ENCODE data around the gene SHROOM3.
A peak's percentile ranks its signal among the peaks of the same experiment; 100 is the strongest.

The SHROOM3 gene

GRCh38 chr4:76663824-76664223, 228.8 kb downstream of the SHROOM3 start:
- DNase-seq (ENCODE audit: low read depth): no peak

DNA sequence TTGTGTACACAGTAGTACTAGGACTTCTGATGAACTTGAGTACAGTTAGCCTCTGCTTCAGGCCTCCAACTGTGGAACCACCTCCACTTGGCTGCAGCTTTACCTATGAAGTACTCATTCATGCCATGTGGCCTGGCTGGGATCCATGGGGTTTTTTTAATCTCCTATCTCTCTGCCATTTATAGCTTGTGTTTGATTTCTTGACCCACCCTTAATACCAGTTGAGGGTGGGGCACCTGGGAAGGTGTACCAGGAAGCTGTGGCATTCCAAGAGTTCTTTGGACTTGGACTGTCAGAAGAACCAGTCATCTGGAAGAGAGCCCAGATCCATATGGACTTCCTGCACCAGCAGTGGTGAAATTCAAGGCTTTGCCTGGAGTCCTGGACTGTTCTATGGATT, 230.1 kb downstream of the SHROOM3 start:
- peak; percentile 64 for DNase-seq (ENCODE audit: low read depth)

GRCh38 chr4:76665721-76666120, 230.7 kb downstream of the SHROOM3 start:
- no peak for DNase-seq (ENCODE audit: low read depth)

- no peak for DNase-seq (ENCODE audit: low read depth)
Observed at GRCh38 chr4:76666944-76667532, 232.0 kb downstream of the SHROOM3 start.

DNA sequence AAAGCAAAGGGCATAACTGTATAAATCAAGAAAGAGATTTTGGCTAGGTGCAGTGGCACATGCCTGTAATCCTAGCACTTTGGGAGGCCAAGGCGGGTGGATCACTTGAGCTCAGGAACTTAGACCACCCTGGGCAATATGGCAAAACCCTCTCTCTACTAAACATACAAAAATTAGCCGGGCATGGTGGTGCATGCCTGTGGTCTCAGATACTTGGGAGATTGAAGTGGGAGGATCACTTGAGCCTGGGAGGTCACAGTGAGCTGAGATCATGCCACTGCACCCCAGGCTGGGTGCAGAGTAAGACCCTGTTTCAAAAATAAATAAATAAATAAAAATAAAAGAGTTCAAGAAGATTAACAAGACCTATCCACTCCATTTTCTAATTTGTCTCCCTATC, 235.6 kb downstream of the SHROOM3 start:
- DNase-seq (ENCODE audit: low read depth): no peak

GRCh38 chr4:76673362-76673761, 238.3 kb downstream of the SHROOM3 start:
- DNase-seq (ENCODE audit: low read depth): no peak

DNA sequence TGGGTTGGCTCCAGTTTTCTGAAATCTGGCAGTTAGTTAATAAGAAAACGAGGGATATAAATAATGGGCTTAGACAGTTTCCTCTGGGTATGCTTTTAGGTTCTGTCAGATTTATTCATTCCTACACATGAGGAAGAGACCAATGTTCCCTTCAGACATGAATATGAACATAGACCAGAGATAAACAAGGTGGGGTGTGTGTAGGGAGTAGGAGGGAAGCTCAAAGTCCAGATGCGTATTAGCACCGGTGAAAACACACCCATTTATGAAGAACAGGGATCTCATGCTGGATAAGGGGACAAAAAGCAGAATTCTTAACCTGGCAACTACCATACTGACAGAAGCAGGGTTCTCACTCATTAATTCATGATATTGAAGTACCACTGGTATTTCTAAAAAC, 240.0 kb downstream of the SHROOM3 start:
- no peak for DNase-seq (ENCODE audit: low read depth)

GRCh38 chr4:76677571-76678326, 242.7 kb downstream of the SHROOM3 start:
- no peak for DNase-seq (ENCODE audit: low read depth)

DNA sequence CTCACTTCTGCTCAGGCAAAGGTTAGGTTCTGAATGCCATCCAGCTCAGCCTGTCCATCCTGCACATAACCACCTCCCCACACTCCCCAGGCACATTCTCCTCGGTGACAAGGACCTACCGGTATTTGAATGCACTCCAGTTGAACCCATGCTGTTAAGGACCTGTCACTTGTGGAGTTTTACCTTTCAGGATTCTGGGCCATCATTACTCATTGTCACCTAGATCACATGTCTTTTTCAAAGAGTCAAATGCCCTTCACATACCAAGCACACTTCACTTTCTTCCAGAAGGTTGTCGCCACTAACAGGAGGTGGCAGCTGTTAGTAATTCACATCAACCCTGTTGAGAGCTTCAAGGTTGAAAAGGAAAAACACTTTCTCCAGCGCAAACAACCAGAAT, 244.7 kb downstream of the SHROOM3 start:
- no peak for DNase-seq (ENCODE audit: low read depth)

DNA sequence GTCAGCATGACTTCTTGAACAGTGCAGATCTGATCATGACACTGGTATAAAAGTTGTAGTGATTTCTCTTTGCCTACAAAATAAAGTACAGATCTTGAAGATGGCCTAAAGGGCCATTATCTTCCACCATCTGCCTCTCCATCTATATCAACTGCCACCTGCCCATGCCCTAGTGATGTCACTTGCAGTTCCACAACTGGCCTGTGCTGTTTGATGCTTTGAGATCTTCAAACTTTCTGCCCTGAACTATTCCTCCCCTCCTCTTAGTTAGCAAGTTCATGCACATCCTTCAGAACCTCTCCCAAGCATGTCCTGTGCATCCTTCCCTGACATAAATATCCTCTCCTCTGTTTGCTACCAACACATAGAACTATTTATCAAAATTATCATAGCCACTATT, 245.9 kb downstream of the SHROOM3 start:
- DNase-seq (ENCODE audit: low read depth): peak; percentile 8

DNA sequence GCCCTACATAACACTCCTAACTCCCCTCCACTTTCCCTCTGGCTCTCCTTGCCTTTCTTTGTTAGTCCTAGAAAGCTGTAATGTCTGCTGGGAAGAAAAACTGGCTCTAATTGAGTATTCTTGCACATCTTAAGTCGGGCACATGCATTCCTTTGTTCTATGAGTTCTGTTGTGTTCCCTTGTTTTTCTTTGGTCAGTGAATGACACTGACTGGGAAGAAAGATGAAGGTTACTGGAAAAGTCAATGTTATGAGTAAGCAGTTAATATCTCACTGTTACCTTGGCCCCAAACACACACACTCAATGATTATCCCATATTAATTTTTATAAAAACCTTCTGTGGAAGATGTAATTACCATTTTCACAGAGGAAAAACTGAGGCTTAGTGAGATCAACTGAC, 247.0 kb downstream of the SHROOM3 start:
- DNase-seq (ENCODE audit: low read depth): no peak

GRCh38 chr4:76683144-76683543, 248.1 kb downstream of the SHROOM3 start:
- DNase-seq (ENCODE audit: low read depth): no peak

GRCh38 chr4:76687746-76688448, 252.9 kb downstream of the SHROOM3 start:
- no peak for DNase-seq (ENCODE audit: low read depth)

DNA sequence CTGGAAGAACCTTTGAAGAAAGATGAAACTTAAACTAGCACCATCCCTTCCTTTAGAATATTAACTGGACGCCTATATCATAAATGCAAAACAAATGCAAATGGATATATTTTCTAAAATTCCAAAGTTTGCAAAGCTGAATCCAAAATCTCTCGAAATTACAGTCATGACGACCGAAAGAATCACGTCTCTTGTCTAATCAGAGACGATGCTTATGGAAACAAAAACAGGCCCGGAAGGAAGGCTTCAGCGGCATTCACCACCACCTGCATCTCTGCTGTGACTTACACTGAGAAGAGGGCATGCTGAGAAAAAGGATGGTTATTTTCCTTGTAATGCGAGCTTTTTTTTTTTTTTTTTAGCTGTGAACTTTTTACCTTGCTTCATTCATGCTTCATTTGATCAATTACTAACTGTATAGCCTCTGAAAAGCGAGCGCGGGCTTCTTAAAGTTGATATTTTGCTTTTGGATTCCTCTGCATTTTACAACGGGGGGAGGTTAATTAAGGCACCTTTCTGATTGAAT, 253.7 kb downstream of the SHROOM3 start:
- DNase-seq (ENCODE audit: low read depth): peak; percentile 7

- DNase-seq (ENCODE audit: low read depth): peak; percentile 53
Observed at GRCh38 chr4:76689145-76689817, 254.3 kb downstream of the SHROOM3 start.

GRCh38 chr4:76690011-76690905, 255.2 kb downstream of the SHROOM3 start:
- peak; percentile 43 for DNase-seq (ENCODE audit: low read depth)

- no peak for DNase-seq (ENCODE audit: low read depth)
Observed at GRCh38 chr4:76690906-76691275, 255.9 kb downstream of the SHROOM3 start.

GRCh38 chr4:76691807-76692582, 257.0 kb downstream of the SHROOM3 start:
- no peak for DNase-seq (ENCODE audit: low read depth)

DNA sequence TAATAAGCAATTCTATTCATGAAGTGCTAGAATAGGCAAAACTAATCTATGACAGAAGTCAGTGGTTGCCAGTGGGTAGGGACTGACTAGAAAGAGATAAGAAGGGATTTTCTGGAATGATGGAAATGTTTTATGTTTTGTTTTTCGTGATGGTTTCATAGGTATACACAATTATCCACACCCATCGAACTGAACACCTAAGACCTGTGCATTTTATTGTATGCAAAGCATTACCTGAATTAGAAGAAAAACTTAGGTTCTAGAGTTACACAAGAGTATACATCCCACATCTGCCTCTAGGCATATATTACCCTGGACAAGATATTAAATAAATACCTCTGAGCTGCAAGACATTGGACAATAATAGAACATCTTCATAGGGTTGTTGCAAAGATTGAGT, 257.7 kb downstream of the SHROOM3 start:
- no peak for DNase-seq (ENCODE audit: low read depth)

- DNase-seq (ENCODE audit: low read depth): no peak
Observed at GRCh38 chr4:76694056-76694455, 259.0 kb downstream of the SHROOM3 start.

- peak; percentile 5 for DNase-seq (ENCODE audit: low read depth)
Observed at GRCh38 chr4:76696109-76696508, 261.1 kb downstream of the SHROOM3 start.

Measured in ELR (cell line).